GM12801 (cell line): ENCODE data around the gene ZDHHC7.

Experiments used
- TF ChIP-seq, protein P1 (sequence below): IDR thresholded peaks from one replicate; pipeline ENCODE4 v1.5.1; 2011; ENCODE audit warnings: control low read depth; ENCODE audit not compliant: insufficient read length; ENCODE audit errors: extremely low read depth

The ZDHHC7 gene

DNA sequence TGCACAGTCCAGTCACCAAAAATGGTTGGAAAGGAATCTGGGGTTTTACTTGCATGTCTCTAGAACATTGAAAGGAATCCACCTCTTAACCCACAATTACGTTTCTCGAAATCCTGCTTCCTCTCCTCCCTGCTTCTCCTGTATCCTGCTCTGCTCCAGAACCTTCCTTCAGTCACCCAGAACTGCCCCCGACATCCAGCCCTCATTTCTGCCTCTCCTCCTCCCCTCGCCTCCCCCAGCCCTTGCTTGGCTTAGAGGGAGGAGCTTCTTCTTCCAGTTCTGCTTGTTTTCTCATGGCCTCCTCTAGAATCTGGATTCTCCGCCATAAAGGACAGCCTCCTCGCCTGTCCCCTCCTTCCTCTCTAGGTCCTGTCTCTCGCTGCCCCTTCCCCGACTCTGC lies 48.3 kb downstream of the ZDHHC7 start:
- TF ChIP-seq, protein P1, sequence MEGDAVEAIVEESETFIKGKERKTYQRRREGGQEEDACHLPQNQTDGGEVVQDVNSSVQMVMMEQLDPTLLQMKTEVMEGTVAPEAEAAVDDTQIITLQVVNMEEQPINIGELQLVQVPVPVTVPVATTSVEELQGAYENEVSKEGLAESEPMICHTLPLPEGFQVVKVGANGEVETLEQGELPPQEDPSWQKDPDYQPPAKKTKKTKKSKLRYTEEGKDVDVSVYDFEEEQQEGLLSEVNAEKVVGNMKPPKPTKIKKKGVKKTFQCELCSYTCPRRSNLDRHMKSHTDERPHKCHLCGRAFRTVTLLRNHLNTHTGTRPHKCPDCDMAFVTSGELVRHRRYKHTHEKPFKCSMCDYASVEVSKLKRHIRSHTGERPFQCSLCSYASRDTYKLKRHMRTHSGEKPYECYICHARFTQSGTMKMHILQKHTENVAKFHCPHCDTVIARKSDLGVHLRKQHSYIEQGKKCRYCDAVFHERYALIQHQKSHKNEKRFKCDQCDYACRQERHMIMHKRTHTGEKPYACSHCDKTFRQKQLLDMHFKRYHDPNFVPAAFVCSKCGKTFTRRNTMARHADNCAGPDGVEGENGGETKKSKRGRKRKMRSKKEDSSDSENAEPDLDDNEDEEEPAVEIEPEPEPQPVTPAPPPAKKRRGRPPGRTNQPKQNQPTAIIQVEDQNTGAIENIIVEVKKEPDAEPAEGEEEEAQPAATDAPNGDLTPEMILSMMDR: no peak

DNA sequence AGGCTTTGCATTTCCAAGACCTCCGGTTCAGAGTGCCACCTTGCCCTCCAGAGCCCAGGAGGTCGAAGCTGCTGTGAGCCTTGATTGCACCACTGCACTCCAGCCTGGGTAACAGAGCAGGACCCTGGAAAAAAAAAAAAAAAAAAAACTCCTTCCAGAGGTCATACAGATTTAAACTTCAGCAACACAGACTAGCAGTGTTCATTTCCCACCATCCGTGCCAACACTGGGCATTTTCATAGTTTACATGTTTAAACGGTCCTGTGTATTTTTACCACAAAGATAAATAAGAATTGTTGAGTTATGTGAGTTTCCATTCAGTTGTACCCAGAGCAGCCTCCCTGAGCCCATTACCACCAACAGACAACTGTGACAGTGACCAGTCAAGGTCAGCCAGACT lies 50.4 kb downstream of the ZDHHC7 start:
- TF ChIP-seq, protein P1: no peak

DNA sequence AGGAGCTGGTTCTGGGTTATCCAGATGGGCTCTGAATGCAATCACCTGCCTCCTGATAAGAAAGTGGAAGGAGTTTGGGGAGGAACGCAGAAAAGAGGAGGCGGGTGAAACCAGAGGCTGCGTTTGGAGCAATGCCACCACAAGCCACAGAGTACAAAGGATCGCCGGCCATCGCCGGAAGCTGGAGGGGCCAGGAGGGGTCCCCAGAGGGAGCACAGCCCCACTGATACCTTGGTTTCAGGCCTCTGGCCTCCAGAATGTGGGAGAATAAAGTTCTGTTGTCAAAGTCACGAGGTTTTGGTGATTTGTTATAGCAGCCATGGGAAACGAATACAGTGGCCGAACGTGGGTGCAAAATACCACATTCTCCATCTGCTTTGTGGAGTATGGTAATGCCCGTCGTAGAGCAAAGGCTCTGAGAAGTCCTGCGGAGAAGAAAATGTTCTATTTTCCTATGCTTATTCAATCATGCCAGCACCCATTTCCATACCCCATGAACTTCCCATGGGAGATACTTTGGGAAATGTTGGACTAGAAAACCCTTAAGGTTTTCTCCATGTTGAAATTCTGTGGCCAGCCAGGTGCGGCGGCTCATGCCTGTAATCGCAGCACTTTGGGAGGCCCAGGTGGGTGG lies 51.4 kb downstream of the ZDHHC7 start:
- TF ChIP-seq, protein P1: no peak

DNA sequence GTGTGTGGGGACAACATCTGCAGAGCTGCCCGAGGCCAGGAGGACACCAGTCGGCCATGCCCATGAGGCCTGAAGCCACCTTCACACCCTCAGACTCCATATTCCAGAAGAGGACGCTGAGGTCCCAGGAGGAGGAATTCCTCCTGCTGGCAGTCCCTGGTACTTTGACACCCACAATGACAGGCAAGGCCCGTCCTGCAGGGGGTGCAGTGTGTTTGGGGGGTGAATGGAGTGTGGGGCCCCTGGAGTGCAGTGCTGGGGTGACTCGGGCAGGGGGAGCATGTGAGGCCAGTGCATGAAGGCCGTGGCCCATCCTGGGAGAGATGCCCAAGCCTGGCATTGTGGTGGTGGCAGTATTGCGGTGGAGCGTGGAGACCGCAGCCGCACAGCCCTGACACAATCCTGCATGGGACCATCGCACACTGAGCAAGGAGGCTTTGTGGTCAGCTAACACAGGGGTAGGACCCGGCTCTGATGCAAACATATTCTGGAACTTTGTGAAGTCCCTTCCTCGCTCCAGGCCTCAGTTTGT lies 52.2 kb downstream of the ZDHHC7 start:
- TF ChIP-seq, protein P1: no peak

DNA sequence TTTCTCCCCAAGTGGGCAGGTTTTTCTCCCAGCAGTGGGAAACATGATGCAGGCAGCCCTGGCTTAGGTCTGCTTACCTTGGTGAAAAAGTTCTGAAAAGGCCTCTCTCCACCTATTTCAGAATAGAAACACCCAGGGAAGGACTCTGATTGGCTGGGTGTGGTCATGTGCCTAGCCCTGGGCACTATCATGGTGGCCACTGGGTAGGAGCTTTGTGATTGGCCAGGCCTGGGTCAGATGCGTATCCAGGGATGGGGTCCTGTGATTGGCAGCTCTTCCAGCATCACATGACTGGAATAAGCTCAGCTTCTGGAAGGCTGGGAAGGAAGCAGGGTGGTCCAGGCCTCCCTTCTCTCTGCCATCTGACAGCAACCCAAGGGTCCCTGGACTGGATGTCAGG lies 53.5 kb downstream of the ZDHHC7 start:
- TF ChIP-seq, protein P1: no peak

DNA sequence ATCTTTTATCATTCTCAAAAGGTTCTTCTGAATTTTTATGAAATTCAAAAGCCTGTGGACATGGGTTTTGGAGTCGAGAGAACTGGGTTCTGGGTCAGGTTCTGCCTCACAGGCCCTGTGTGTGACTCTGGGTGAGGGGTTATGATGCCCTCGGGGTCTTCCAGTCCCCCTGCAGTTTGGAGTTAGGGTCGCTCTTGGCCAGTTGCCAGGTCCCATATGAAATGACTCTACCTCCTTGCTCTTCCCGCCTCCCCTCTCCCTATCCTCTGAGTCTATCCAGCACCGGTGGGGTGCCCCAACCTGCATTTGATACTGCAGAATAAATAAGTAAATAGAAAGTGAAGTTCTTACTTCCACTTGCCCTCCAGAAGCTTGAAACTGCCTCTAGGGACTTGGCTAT lies 54.1 kb downstream of the ZDHHC7 start:
- TF ChIP-seq, protein P1: no peak

DNA sequence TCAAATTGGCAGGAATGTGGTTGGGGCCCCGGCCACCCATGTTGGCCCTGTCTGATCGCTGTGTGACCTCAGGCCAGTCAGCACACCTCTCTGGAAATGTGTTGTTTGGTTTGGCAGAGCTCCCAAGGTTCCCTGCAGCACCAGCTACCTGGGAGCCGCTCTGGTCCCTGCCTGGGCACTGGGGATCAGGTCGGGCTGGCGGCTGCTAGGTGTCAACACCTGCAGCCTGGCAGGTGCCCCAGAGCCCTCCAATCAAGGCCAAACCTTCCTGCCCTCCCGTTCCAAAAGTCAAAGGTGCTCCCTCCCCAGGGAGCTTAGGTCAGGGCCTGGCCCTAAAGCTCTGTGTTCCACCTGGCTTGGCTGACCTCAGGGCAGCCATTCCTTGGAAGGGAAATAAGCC lies 55.9 kb downstream of the ZDHHC7 start:
- TF ChIP-seq, protein P1: no peak
